NT2/D1 (cell line): Measurements from ENCODE around the gene GLIPR1.
"Not testable (repeated sequence)": the region's sequence is repeated elsewhere in the genome, so short reads cannot be mapped to it uniquely, and the experiment has no call there.

Experiments
- DNase-seq: peaks from one replicate; pipeline ENCODE4 v3.0.0-alpha.2; 2011; ENCODE audit warnings: low read depth, low spot score
- H3K27me3 ChIP-seq: 2 replicates; pipeline ENCODE4 v1.6.0; 2011; ENCODE audit warnings: mild to moderate bottlenecking; ENCODE audit not compliant: insufficient read length, insufficient read depth
- H3K36me3 ChIP-seq: 2 replicates; pipeline ENCODE4 v1.6.1; 2011; ENCODE audit warnings: mild to moderate bottlenecking, low read length, mixed read lengths; ENCODE audit not compliant: insufficient read depth, insufficient read length
- H3K4me1 ChIP-seq: 2 replicates; pipeline ENCODE4 v1.5.1; 2011; ENCODE audit not compliant: insufficient read depth, insufficient read length
- H3K4me3 ChIP-seq: 2 replicates; pipeline ENCODE4 v1.5.1; 2011; ENCODE audit warnings: low read depth; ENCODE audit not compliant: insufficient read length
- H3K9ac ChIP-seq: 2 replicates; pipeline ENCODE4 v1.6.0; 2011; ENCODE audit warnings: low read depth; ENCODE audit not compliant: insufficient read length
- H3K9me3 ChIP-seq: 2 replicates; pipeline ENCODE4 v1.5.1; 2011; ENCODE audit warnings: mild to moderate bottlenecking, low read length; ENCODE audit not compliant: insufficient read depth
- SUZ12 ChIP-seq: IDR thresholded peaks from 2 replicates; pipeline ENCODE4 v1.6.1; 2011; ENCODE audit not compliant: insufficient read length, insufficient read depth; ENCODE audit errors: extremely low read depth
- YY1 ChIP-seq: IDR thresholded peaks from 2 replicates; pipeline ENCODE4 v1.6.1; 2011; ENCODE audit not compliant: insufficient read length, insufficient read depth
- ZNF274 ChIP-seq: IDR thresholded peaks from 2 replicates; pipeline ENCODE4 v1.6.1; 2011; ENCODE audit warnings: mild to moderate bottlenecking, low read depth, low read length

The GLIPR1 gene

DNA sequence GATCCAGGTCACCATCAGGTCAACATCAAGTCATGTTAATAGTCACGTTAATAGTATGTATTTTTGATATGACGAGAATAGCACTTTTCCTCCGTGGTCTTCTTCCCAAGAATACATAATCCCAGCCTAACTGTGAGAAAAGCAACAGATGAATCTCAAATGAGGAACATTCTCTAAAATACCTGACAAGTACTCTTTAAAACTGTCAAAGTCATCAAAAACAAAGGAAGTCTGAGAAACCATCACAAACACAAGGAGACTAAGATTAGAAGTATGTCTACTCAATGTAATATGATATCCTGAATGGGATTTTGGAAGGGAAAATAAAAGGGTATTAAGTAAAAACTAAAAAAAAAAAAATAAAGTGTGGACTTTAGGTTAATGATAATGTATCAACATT lies 36.8 kb upstream of the GLIPR1 start:
- H3K27me3 ChIP-seq = no peaks in the 10 kb centered on the region
- TF ChIP-seq SUZ12 (no peak), ZNF274 (no peak), YY1 (no peak)
- H3K9me3 ChIP-seq = peaks cover 34% of the 10 kb centered on the region; the same call in 1 of the 2 replicates
- no peak for DNase-seq
- no peaks in the 10 kb centered on the region for H3K36me3 ChIP-seq
- no peak overlapping the region for H3K4me3 ChIP-seq
- no peak overlapping the region for H3K9ac ChIP-seq
- no peaks in the 10 kb centered on the region for H3K4me1 ChIP-seq

DNA sequence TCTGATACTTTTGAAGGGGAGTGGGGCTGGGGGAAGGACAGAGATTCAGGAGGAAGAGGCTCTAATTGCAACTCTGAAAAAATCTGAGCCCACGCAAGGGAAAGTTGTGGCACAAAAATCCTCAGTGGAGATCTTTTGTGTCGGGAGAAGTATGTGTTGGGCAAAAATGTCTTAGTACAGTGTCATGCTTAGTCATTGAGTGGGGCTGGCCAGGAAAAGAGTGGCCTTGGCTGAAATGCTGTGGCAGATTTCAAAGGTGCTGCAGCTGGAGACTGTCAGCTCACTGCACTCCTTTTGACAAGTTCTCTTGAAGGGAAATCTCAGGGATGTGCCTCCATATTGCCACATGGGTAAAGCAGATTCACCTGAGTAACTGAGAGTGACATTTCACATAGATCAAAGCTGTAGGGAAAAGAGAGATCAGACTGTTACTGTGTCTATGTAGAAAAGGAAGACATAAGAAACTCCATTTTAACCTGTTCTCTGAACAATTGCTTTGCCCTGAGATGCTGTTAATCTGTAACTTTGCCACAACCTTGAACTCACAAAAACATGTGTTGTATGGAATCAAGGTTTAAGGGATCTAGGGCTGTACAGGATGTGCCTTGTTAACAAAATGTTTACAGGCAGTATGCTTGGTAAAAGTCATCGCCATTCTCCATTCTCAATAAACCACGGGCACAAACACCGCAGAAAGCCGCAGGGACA lies 36.0 kb upstream of the GLIPR1 start:
- H3K4me1 ChIP-seq = no peaks in the 10 kb centered on the region
- no peaks in the 10 kb centered on the region for H3K27me3 ChIP-seq
- H3K9ac ChIP-seq = no peak overlapping the region
- no peak for TF ChIP-seq ZNF274
- no peak for TF ChIP-seq SUZ12
- TF ChIP-seq YY1 = no peak
- no peaks in the 10 kb centered on the region for H3K36me3 ChIP-seq
- no peak for DNase-seq
- H3K9me3 ChIP-seq = peaks cover 34% of the 10 kb centered on the region; the same call in 1 of the 2 replicates
- H3K4me3 ChIP-seq = no peak overlapping the region

DNA sequence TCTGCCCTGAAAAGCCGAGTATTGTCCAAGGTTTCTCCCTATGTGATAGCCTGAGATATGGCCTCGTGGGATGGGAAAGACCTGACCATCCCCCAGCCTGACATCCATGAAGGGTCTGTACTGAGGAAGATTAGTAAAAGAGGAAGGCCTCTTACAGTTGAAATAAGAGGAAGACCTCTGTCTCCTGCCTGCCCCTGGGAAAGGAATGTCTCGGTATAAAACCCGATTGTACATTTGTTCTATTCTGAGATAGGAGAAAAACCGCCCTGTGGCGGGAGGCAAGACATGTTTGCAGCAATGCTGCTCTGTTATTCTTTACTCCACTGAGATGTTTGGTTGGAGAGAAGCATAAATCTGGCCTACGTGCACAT lies 35.4 kb upstream of the GLIPR1 start:
- not testable (repeated sequence) for H3K4me3 ChIP-seq, H3K9ac ChIP-seq, H3K36me3 ChIP-seq, H3K27me3 ChIP-seq, H3K4me1 ChIP-seq, DNase-seq
- H3K9me3 ChIP-seq = peaks cover 30% of the 10 kb centered on the region; the same call in 1 of the 2 replicates

DNA sequence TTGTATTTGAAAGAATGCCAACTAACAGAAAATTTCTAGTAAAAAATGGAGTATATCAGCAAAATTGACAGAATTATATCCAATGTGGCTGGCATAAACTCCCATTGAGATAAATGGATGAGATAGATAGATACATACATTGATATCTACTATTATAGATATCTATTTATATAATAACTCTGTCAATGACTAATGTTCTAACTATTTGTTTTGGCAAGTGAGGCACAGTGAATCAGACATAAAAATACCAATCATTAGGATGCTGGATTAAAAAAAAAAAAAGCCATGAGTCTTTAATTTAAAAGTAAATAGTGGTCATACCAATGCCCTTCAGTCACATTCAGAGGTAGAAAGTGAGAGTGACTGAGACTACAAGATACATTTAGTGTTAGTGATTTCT lies 33.7 kb upstream of the GLIPR1 start:
- H3K4me3 ChIP-seq = no peak overlapping the region
- no peak for DNase-seq
- no peaks in the 10 kb centered on the region for H3K4me1 ChIP-seq
- H3K9me3 ChIP-seq = peaks cover 13% of the 10 kb centered on the region; the same call in 1 of the 2 replicates
- H3K36me3 ChIP-seq = no peaks in the 10 kb centered on the region
- no peak for TF ChIP-seq YY1
- no peak for TF ChIP-seq SUZ12
- TF ChIP-seq ZNF274 = no peak
- H3K9ac ChIP-seq = no peak overlapping the region
- no peaks in the 10 kb centered on the region for H3K27me3 ChIP-seq

DNA sequence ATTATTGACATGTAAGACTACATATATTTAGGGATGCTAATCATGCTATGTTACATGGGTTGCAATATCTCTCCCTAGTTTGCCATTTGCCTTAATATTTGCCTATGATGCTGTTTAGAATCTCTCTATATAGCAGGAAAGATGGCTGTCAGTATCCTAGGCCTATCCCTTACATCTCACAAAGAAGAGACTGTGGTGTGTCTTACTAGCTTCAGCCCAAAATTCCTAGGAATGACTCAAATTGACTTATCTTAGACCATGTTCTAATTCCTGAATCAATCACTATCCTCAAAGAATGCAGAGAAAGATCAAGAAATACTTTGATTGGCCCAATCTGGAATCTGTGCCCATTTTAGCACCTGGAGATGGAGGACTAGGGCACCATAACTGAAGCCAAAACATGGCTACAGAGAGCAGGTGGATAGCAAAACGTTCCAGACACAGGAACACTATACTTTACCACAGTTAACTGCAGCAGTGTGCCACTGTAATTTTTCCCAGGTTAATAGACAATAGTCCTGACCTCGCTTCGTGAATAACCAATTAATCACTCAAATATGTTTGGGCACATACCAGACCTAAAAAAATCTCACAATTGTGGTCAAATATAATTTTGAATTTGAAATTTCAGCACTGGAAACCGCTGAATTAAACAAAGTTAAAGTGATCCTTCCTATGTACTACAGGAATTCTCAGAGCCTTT lies 32.7 kb upstream of the GLIPR1 start:
- H3K4me3 ChIP-seq = no peak overlapping the region

DNA sequence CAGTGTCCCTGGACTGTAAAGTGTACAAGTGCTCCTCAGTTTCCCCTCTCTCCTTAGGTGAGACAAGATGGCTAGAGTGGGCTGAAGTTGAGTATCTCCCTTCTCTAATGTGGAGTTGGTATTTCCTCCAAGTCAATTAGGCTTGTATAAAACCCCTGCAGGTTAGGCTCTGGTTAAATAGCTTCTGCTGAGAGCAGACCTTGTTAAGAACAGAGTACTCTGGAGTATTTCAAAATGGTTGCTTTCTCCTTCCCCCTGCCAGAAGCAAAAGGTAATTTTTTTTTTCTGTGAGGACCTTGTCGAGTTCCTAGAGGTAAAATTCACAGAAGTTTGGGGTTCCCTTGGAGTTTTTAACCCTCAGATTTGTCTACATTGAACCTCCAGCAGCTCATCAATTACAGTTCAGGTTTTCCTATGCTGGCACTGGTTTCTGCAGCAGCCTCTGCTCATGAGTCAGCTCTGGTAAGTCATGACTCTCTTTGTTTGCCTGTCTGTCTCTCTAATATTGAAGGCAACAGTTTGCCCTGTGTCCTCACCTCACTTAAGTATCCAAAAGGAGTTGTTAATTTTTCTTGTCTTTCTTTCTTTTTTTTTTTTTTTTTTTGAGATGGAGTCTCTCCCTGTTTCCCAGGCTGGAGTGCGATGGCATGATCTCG lies 27.8 kb upstream of the GLIPR1 start:
- Histone ChIP-seq H3K9ac (no peak overlapping the region), H3K27me3 (no peaks in the 10 kb centered on the region), H3K4me3 (no peak overlapping the region), H3K9me3 (peaks cover 18% of the 10 kb centered on the region), H3K4me1 (no peaks in the 10 kb centered on the region), H3K36me3 (no peaks in the 10 kb centered on the region)
- no peak for DNase-seq
- TF ChIP-seq SUZ12 (no peak), ZNF274 (no peak), YY1 (no peak)

More for the DNA sequence above, 32.7 kb upstream of the GLIPR1 start:
- DNase-seq = no peak
- Histone ChIP-seq H3K27me3 (no peaks in the 10 kb centered on the region), H3K9me3 (0 out of 2 replicates have a peak, but pooled peaks cover 5% of the 10 kb centered on the region), H3K36me3 (no peaks in the 10 kb centered on the region), H3K9ac (no peak overlapping the region), H3K4me1 (no peaks in the 10 kb centered on the region)
- TF ChIP-seq SUZ12 = no peak
- no peak for TF ChIP-seq YY1
- TF ChIP-seq ZNF274 = no peak

DNA sequence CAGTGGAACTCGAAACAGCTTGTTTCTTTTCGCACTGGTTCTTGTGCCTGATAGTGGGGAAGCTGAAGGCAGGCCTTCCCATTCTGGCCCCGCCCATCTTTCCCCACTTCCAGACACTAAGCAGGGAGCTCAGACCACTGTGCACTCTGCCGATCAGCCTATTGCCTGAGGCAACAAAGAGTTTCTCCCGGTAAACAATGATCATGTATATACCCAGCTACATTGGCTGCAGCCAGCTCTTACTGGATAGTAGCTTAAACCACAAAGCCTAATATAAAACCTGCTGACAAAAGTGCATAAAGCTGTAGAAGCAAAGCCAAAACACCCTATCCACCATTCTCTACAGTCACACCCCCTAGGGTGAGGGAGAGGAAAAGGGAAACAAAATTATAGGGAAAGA lies 24.7 kb upstream of the GLIPR1 start:
- Histone ChIP-seq H3K4me3 (no peak overlapping the region), H3K9ac (no peak overlapping the region), H3K4me1 (no peaks in the 10 kb centered on the region), H3K36me3 (no peaks in the 10 kb centered on the region), H3K9me3 (peaks cover 38% of the 10 kb centered on the region), H3K27me3 (no peaks in the 10 kb centered on the region)
- TF ChIP-seq SUZ12 (no peak), ZNF274 (no peak), YY1 (no peak)
- no peak for DNase-seq
